ENCODE measurements around the gene FRRS1. TPM values are rescaled to one million over a fixed set of nuclear protein-coding genes. Genes with fewer than 3 reads are reported as not detected.

The FRRS1 gene
- total and polyA plus RNA-seq, 5 donors from 2014 or later: 0.13 to 1.1 (median 0.39) TPM; not detected in 2

DNA sequence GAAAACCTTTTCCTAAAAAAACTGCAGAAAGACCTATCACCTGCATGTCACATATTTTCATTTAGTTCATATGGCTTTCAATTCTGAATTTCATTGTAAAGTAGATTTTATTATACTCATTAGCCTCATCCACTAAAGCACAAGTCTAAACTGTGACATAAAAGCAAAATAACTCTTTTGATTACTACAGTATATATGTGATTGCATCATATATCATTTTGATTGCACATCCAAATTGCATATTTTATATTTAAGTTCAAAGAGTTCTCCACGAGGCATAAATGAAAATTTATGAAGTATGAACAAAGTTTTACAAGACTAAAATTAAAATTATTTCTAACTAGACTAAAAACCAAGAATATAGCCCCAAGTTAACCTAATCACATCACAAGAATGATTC, 101.2 kb downstream of the FRRS1 start:
- H3K27me3 ChIP-seq (ENCODE audit: control insufficient read depth, insufficient read depth, low read length): peaks cover 6% of the 10 kb centered on the region
- H3K4me1 ChIP-seq (ENCODE audit: control insufficient read depth, insufficient read depth, low read length, poor library complexity, severe bottlenecking): no peaks in the 10 kb centered on the region
- H3K36me3 ChIP-seq (ENCODE audit: control insufficient read depth, insufficient read depth, low read length): no peaks in the 10 kb centered on the region
- no peak for ATAC-seq (ENCODE audit: low read depth in 2 of 2)
- no peak overlapping the region for H3K4me3 Mint-ChIP-seq
- no peak overlapping the region for H3K4me3 ChIP-seq (ENCODE audit: low read depth, low read length)
- H3K9me3 ChIP-seq (ENCODE audit: control insufficient read depth in 2 of 2, low read length in 2 of 2): no peaks in the 10 kb centered on the region
- H3K27me3 Mint-ChIP-seq: peaks cover 16% of the 10 kb centered on the region
- no peak overlapping the region for H3K27ac ChIP-seq (ENCODE audit: insufficient read depth, low read length, poor library complexity, severe bottlenecking)
- no peaks in the 10 kb centered on the region for H3K36me3 Mint-ChIP-seq
- peaks cover 0 to 2% (median 0%) of the 10 kb centered on the region in 7 donors for H3K9me3 Mint-ChIP-seq
- H3K27ac Mint-ChIP-seq: no peak overlapping the region
- DNase-seq: no peak
- H3K4me1 Mint-ChIP-seq: no peaks in the 10 kb centered on the region

DNA sequence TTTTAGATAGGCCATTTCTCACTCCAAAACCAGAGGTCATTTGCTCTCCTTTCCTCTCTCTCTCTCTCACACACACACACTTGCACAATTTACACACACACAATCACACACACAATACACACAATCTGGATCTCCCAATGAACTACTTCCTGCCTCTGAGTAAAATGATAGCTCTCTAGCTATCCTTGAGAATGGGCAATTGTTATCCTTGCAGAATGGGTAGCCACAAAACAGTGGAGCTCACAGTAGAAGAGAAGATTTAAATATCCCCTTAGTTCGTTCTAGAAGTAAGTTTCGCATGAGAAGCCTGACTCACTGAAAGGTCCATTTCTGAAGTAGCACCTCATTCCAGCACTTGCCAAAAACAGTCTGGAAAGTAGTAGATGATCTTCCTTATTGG, 102.9 kb downstream of the FRRS1 start:
- Mint-ChIP-seq H3K4me1 (no peaks in the 10 kb centered on the region), H3K36me3 (no peaks in the 10 kb centered on the region), H3K27me3 (peaks cover 15% of the 10 kb centered on the region), H3K27ac (no peak overlapping the region), H3K9me3 (peaks cover 0 to 2% (median 0%) of the 10 kb centered on the region in 7 donors), H3K4me3 (no peak overlapping the region)
- H3K27ac ChIP-seq (ENCODE audit: insufficient read depth, low read length, poor library complexity, severe bottlenecking): no peak overlapping the region
- no peaks in the 10 kb centered on the region for H3K36me3 ChIP-seq (ENCODE audit: control insufficient read depth, insufficient read depth, low read length)
- H3K4me1 ChIP-seq (ENCODE audit: control insufficient read depth, insufficient read depth, low read length, poor library complexity, severe bottlenecking): no peaks in the 10 kb centered on the region
- peaks cover 3% of the 10 kb centered on the region for H3K27me3 ChIP-seq (ENCODE audit: control insufficient read depth, insufficient read depth, low read length)
- H3K4me3 ChIP-seq (ENCODE audit: low read depth, low read length): no peak overlapping the region
- DNase-seq (no peak), ATAC-seq (ENCODE audit: low read depth in 2 of 2) (no peak)
- H3K9me3 ChIP-seq (ENCODE audit: control insufficient read depth in 2 of 2, low read length in 2 of 2): no peaks in the 10 kb centered on the region

DNA sequence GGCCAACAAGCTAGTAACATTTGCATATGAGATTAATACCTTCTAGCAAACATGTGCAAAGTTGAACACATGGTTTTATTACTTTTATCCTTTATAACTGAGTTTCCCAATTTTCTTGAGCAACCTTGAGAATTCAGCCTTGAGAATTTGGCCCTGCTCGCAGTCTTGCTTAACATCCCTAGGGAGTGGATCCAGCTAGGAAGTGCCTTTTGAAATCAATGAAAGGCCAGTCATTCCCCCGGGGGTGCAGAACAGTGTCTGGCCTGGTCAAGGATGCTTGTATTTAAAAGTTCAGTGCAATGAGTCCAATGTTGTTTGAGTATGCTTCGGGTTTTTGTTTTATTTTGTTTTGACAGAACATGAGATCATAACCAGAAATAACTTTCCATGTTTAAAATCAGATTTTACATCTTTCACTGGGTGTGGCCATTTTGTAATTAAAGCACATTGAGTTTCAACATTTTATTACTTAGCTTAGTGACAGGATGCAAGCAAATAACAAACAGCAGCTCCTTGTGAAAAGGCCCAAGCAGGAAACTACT, 103.8 kb downstream of the FRRS1 start:
- Mint-ChIP-seq H3K9me3 (peaks cover 0 to 2% (median 0%) of the 10 kb centered on the region in 7 donors), H3K4me1 (no peaks in the 10 kb centered on the region), H3K4me3 (no peak overlapping the region), H3K36me3 (no peaks in the 10 kb centered on the region), H3K27me3 (peaks cover 11% of the 10 kb centered on the region), H3K27ac (no peak overlapping the region)
- Histone ChIP-seq H3K4me3 (ENCODE audit: low read depth, low read length) (no peak overlapping the region), H3K27ac (ENCODE audit: insufficient read depth, low read length, poor library complexity, severe bottlenecking) (no peak overlapping the region), H3K36me3 (ENCODE audit: control insufficient read depth, insufficient read depth, low read length) (no peaks in the 10 kb centered on the region), H3K9me3 (ENCODE audit: control insufficient read depth in 2 of 2, low read length in 2 of 2) (no peaks in the 10 kb centered on the region), H3K4me1 (ENCODE audit: control insufficient read depth, insufficient read depth, low read length, poor library complexity, severe bottlenecking) (no peaks in the 10 kb centered on the region), H3K27me3 (ENCODE audit: control insufficient read depth, insufficient read depth, low read length) (peaks cover 3% of the 10 kb centered on the region)
- DNase-seq: no peak
- ATAC-seq (ENCODE audit: low read depth in 2 of 2): no peak

DNA sequence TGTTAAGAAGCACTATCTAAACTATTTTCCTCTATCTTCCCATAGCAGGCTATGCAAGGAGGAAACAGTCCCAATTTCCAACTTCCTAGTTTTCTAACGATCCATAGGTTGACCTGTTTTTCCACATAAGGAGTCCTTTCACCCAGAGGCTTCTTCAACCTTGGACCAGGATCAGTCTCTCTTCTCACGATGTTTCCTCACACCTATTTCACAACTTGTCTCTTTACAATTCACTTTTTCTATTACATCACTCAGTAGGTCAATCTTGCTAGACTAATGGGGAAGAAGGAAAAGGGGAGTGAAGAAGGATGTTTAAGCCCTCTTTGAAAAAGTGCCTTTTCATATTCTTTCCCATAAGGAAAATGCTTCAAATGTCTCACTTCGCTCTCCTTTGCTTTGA, 104.7 kb downstream of the FRRS1 start:
- H3K27ac Mint-ChIP-seq: peak overlapping the region in 1 of 3 donors; percentile 60
- H3K36me3 Mint-ChIP-seq: no peaks in the 10 kb centered on the region
- Histone ChIP-seq H3K9me3 (ENCODE audit: control insufficient read depth in 2 of 2, low read length in 2 of 2) (no peaks in the 10 kb centered on the region), H3K4me1 (ENCODE audit: control insufficient read depth, insufficient read depth, low read length, poor library complexity, severe bottlenecking) (no peaks in the 10 kb centered on the region), H3K4me3 (ENCODE audit: low read depth, low read length) (no peak overlapping the region), H3K36me3 (ENCODE audit: control insufficient read depth, insufficient read depth, low read length) (no peaks in the 10 kb centered on the region), H3K27me3 (ENCODE audit: control insufficient read depth, insufficient read depth, low read length) (peaks cover 3% of the 10 kb centered on the region), H3K27ac (ENCODE audit: insufficient read depth, low read length, poor library complexity, severe bottlenecking) (no peak overlapping the region)
- no peaks in the 10 kb centered on the region for H3K4me1 Mint-ChIP-seq
- DNase-seq: no peak
- peaks cover 11% of the 10 kb centered on the region for H3K27me3 Mint-ChIP-seq
- no peak overlapping the region for H3K4me3 Mint-ChIP-seq
- no peak for ATAC-seq (ENCODE audit: low read depth in 2 of 2)
- peaks cover 0 to 2% (median 0%) of the 10 kb centered on the region in 7 donors for H3K9me3 Mint-ChIP-seq

DNA sequence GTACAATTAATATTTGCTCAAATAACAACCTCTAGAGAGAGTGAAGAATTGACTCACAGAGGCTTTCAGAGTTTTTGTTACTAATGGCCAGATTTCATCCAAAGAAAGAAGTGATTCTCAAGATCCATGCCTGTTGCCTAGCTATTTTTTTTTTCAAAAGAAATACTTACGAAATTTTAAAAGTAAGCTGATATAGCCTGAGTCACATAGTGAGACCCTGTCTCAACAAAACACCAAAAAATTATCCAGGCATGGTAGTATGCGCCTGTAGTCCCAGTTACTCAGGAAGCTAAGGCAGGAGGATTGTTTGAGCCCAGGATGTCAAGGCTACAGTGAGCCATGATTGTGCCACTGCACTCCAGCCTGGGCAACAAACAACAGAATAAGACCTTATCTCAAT, 105.9 kb downstream of the FRRS1 start:
- Histone ChIP-seq H3K4me3 (ENCODE audit: low read depth, low read length) (no peak overlapping the region), H3K4me1 (ENCODE audit: control insufficient read depth, insufficient read depth, low read length, poor library complexity, severe bottlenecking) (no peaks in the 10 kb centered on the region), H3K9me3 (ENCODE audit: control insufficient read depth in 2 of 2, low read length in 2 of 2) (no peaks in the 10 kb centered on the region), H3K27me3 (ENCODE audit: control insufficient read depth, insufficient read depth, low read length) (peaks cover 3% of the 10 kb centered on the region), H3K36me3 (ENCODE audit: control insufficient read depth, insufficient read depth, low read length) (no peaks in the 10 kb centered on the region), H3K27ac (ENCODE audit: insufficient read depth, low read length, poor library complexity, severe bottlenecking) (no peak overlapping the region)
- Mint-ChIP-seq H3K9me3 (peaks cover 0 to 2% (median 0%) of the 10 kb centered on the region in 7 donors), H3K27ac (no peak overlapping the region), H3K4me3 (no peak overlapping the region), H3K27me3 (peaks cover 11% of the 10 kb centered on the region), H3K4me1 (no peaks in the 10 kb centered on the region), H3K36me3 (no peaks in the 10 kb centered on the region)
- no peak for ATAC-seq (ENCODE audit: low read depth in 2 of 2)
- no peak for DNase-seq

DNA sequence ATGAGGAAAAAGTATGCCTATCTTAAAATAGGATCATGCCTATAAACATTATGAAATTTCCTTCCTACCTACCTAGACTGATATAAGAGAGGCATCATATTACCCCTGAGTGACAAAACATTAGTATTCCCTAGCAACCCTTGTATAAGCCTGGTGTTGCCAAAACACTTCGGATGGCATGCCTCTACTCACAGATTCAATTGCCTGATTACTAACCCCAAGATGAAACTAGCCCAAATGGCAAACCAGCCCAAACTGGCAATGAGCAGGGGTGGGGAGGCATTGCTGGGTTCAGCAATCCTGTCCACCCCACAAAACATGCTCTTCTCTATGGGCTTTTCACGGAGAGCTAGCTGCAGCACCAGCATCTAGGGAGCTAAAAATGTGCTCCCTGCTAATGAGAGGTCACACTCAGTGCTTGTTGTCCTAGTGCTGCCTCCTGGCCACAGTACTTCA, 106.7 kb downstream of the FRRS1 start:
- Histone ChIP-seq H3K27ac (ENCODE audit: insufficient read depth, low read length, poor library complexity, severe bottlenecking) (no peak overlapping the region), H3K4me1 (ENCODE audit: control insufficient read depth, insufficient read depth, low read length, poor library complexity, severe bottlenecking) (no peaks in the 10 kb centered on the region), H3K4me3 (ENCODE audit: low read depth, low read length) (no peak overlapping the region), H3K27me3 (ENCODE audit: control insufficient read depth, insufficient read depth, low read length) (peaks cover 3% of the 10 kb centered on the region), H3K9me3 (ENCODE audit: control insufficient read depth in 2 of 2, low read length in 2 of 2) (no peaks in the 10 kb centered on the region), H3K36me3 (ENCODE audit: control insufficient read depth, insufficient read depth, low read length) (no peaks in the 10 kb centered on the region)
- peaks cover 0 to 2% (median 0%) of the 10 kb centered on the region in 7 donors for H3K9me3 Mint-ChIP-seq
- no peaks in the 10 kb centered on the region for H3K4me1 Mint-ChIP-seq
- no peak for DNase-seq
- H3K27ac Mint-ChIP-seq: no peak overlapping the region
- no peak for ATAC-seq (ENCODE audit: low read depth in 2 of 2)
- H3K36me3 Mint-ChIP-seq: no peaks in the 10 kb centered on the region
- H3K4me3 Mint-ChIP-seq: no peak overlapping the region
- peaks cover 10% of the 10 kb centered on the region for H3K27me3 Mint-ChIP-seq

Other genes starting within 250 kb of the FRRS1 start
- gene PALMD, start 120.5 kb downstream of the FRRS1 start, total RNA-seq: not detected
- gene PALMD, start 120.5 kb downstream of the FRRS1 start, polyA plus RNA-seq: not detected
- gene AGL, start 83.7 kb upstream of the FRRS1 start, total RNA-seq: 11.9 TPM
- gene AGL, start 83.7 kb upstream of the FRRS1 start, polyA plus RNA-seq: 10 to 100 TPM in 1 of 4 donors, 1 to 10 TPM in 3; 8.5 to 10.2 (median 9.4) TPM
- 25.1 TPM for gene SLC35A3, start 203.4 kb upstream of the FRRS1 start, total RNA-seq
- 10 to 100 TPM in 2 of 4 donors, 1 to 10 TPM in 2; 9.5 to 14.4 (median 11.9) TPM for gene SLC35A3, start 203.4 kb upstream of the FRRS1 start, polyA plus RNA-seq

All from CD4-positive, CD25-positive, alpha-beta regulatory T cell (primary cell).